ENCODE results near the gene BANF2. TPM values are rescaled to one million over a fixed set of nuclear protein-coding genes. Genes with fewer than 3 reads are reported as not detected.
A peak's percentile ranks its signal among the peaks of the same experiment; 100 is the strongest.

The BANF2 gene
- total and polyA plus RNA-seq, 2 of the 13 experiments (the other 11 are each of a cell fraction or from before 2014, with no cell fraction given): 0.35 TPM; not detected in 1

GRCh38 chr20:17681726-17682102 lies 18.1 kb upstream of the BANF2 start (continued):
- no peak for TF ChIP-seq HMGXB3 (CRISPR knock-in tag; IDR thresholded peaks at IDR 0.05; ENCODE audit: borderline replicate concordance)

GRCh38 chr20:17682103-17682888 lies 17.5 kb upstream of the BANF2 start, which contains the start of gene RRBP1:
RRBP1 (minus strand) TSS chr20:17682242; CDS start chr20:17660507, 21,735 bp downstream.
- BruUV-seq (replicated peaks): no TSS peak
- TF ChIP-seq GTF3A (CRISPR knock-in tag; conservative IDR thresholded peaks at IDR 0.05) (no peak), MNT (IDR thresholded peaks at IDR 0.05) (no peak; the same call in none of the 2 replicates), FOXO4 (CRISPR knock-in tag; conservative IDR thresholded peaks at IDR 0.05) (no peak), POLR2AphosphoS5 (IDR thresholded peaks at IDR 0.05; ENCODE audit: low read depth, low read length) (peak; percentile 98), PHF20 (CRISPR knock-in tag; IDR thresholded peaks at IDR 0.05) (peak; percentile 64), ZNF33A (CRISPR knock-in tag; IDR thresholded peaks at IDR 0.05; ENCODE audit: borderline replicate concordance) (no peak), NCOA1 (CRISPR knock-in tag; IDR thresholded peaks at IDR 0.05) (peak; percentile 77; the same call in 1 of the 2 replicates), KDM3A (CRISPR knock-in tag; IDR thresholded peaks at IDR 0.05; ENCODE audit: low read depth) (no peak; the same call in 1 of the 2 replicates), RFX1 (IDR thresholded peaks at IDR 0.05) (no peak)

More at GRCh38 chr20:17682103-17682888, 17.5 kb upstream of the BANF2 start, which contains the start of gene RRBP1:
- Histone ChIP-seq H3K36me3 (replicated peaks in 1 of 2; ENCODE audit: control insufficient read depth in 1 of 2, insufficient read depth in 2 of 2, low read length in 2 of 2) (peaks cover 9 to 31% of the 10 kb centered on the region in 2 experiments), H3K4me2 (ENCODE audit: low read depth, low read length) (peak within 1 kb of the TSS; percentile 99), H3K4me1 (ENCODE audit: insufficient read depth, low read length) (peaks cover 59% of the 10 kb centered on the region), H4K20me1 (ENCODE audit: insufficient read depth, low read length) (peaks cover 36% of the 10 kb centered on the region), H3K4me3 (replicated peaks in 1 of 3; ENCODE audit: insufficient read depth in 1 of 3, low read depth in 2 of 3, low read length in 3 of 3) (peak within 1 kb of the TSS; percentile 87 to 92 (median 92)), H3K27ac (ENCODE audit: extremely low read length, insufficient read depth, low read length) (peak within 1 kb of the TSS; percentile 87), H3K9ac (ENCODE audit: insufficient read depth, low read depth, low read length) (peak within 1 kb of the TSS; percentile 91), H3K79me2 (ENCODE audit: insufficient read depth, low read length) (peaks cover 37% of the 10 kb centered on the region), H2AFZ (ENCODE audit: low read length) (no peak within 1 kb of the TSS), H3K9me3 (ENCODE audit: low read length) (peaks cover 10% of the 10 kb centered on the region; the same call in 1 of the 2 replicates), H3K27me3 (ENCODE audit: control insufficient read depth in 1 of 2, insufficient read depth in 2 of 2, low read length in 2 of 2) (peaks cover 0 to 18% of the 10 kb centered on the region in 2 experiments; a peak in 4 of 5 replicates)
- peak; percentile 90 for ATAC-seq
- CTCF ChIA-PET (ENCODE audit: low intra/inter-chr PET ratio, low total read pairs): interaction anchor here (0.8 to 2.4 kb wide), 5 partner anchors 40 to 257 kb away, joined by 3 to 29 read pairs (median 8); no protein-coding TSS in a partner anchor
- peak; percentile 39 for FAIRE-seq
- POLR2A ChIA-PET: interaction anchor here (0.7 to 10.8 kb wide), 80 partner anchors 8 to 606 kb away, joined by 3 to 347 read pairs (median 5); partner anchors contain the start of genes BANF2, DSTN, KAT14 and PET117
- in situ Hi-C loops (cut with HindIII; ENCODE audit: extremely low pct_ligation_motif_present, low pct_unique_long_range_greater_than_20kb) (loop anchor here (5.0 kb wide), 1 partner anchor 200 kb away; no protein-coding TSS in a partner anchor), intact Hi-C loops (cut with micrococcal nuclease; ENCODE audit: unreplicated experiment) (loop anchor here (1.0 to 5.0 kb wide), 5 partner anchors 40 to 257 kb away; no protein-coding TSS in a partner anchor)
- peak; percentile 98 for DNase-seq (ENCODE audit: low spot score)
- WGBS (ENCODE audit: low lambda C conversion rate): under 1% methylated on average over 48 of the region's 79 CpGs

All from HepG2 (cell line).